Loucy (cell line): ENCODE results near the gene SKI.

Experiments
- H2AFZ ChIP-seq: fragments of 200-600 bp; sonication (generic); 2 replicates; pipeline ENCODE4 v1.6.0; 2016; ENCODE audit warnings: antibody characterized with exemption, mild to moderate bottlenecking, low read length, moderate library complexity
- H3F3A ChIP-seq: fragments of 200-600 bp; 2 replicates; pipeline ENCODE4 v1.6.0; 2016; ENCODE audit warnings: antibody characterized with exemption, low read depth, mild to moderate bottlenecking
- H3K27me3 ChIP-seq: fragments of 200-600 bp; sonication (generic); 2 replicates; pipeline ENCODE4 v1.6.1; 2014; ENCODE audit warnings: low read length, mild to moderate bottlenecking; ENCODE audit not compliant: insufficient read depth, poor library complexity, severe bottlenecking
- H3K36me3 ChIP-seq: fragments of 200-600 bp; sonication (generic); 2 replicates; pipeline ENCODE4 v1.6.1; 2016; ENCODE audit warnings: low read length; ENCODE audit not compliant: insufficient read depth
- H3K4me1 ChIP-seq: fragments of 200-600 bp; sonication (generic); 2 replicates; pipeline ENCODE4 v1.5.1; 2014; ENCODE audit warnings: low read length, mild to moderate bottlenecking; ENCODE audit not compliant: insufficient read depth, poor library complexity, severe bottlenecking
- H3K4me2 ChIP-seq: fragments of 200-600 bp; sonication (generic); 2 replicates; pipeline ENCODE4 v1.6.0; 2014; ENCODE audit warnings: antibody characterized with exemption, low read length, low read depth, mild to moderate bottlenecking; ENCODE audit not compliant: poor library complexity, severe bottlenecking
- H3K4me3 ChIP-seq: fragments of 200-600 bp; sonication (generic); 2 replicates; pipeline ENCODE4 v1.5.1; 2014; ENCODE audit warnings: low read length, mild to moderate bottlenecking, mixed read lengths; ENCODE audit not compliant: poor library complexity, severe bottlenecking
- H3K79me2 ChIP-seq: fragments of 200-600 bp; sonication (generic); 2 replicates; pipeline ENCODE4 v1.6.1; 2014; ENCODE audit warnings: low read length; ENCODE audit not compliant: insufficient read depth
- H3K9ac ChIP-seq: fragments of 200-600 bp; sonication (generic); 2 replicates; pipeline ENCODE4 v1.6.0; 2014; ENCODE audit warnings: mild to moderate bottlenecking, low read depth, low read length, moderate library complexity; ENCODE audit not compliant: poor library complexity, severe bottlenecking
- H3K9me2 ChIP-seq: fragments of 200-600 bp; sonication (generic); replicated peaks from 2 replicates; pipeline ENCODE4 v1.6.1; 2016; ENCODE audit warnings: low read depth, low read length, mixed read lengths
- H3K9me3 ChIP-seq: fragments of 200-600 bp; sonication (generic); 2 replicates; pipeline ENCODE4 v1.6.1; 2014; ENCODE audit warnings: mild to moderate bottlenecking, antibody characterized with exemption, low read length, low read depth; ENCODE audit not compliant: insufficient read depth
- H4K20me1 ChIP-seq: fragments of 200-600 bp; sonication (generic); 2 replicates; pipeline ENCODE4 v1.6.0; 2014; ENCODE audit warnings: antibody characterized with exemption, low read length, mild to moderate bottlenecking; ENCODE audit not compliant: insufficient read depth, poor library complexity, severe bottlenecking
- CTCF ChIP-seq: fragments of 200-600 bp; sonication (generic); conservative IDR thresholded peaks from 2 replicates; pipeline ENCODE4 v1.5.1; 2014; ENCODE audit warnings: mild to moderate bottlenecking, antibody characterized with exemption, low read length
- EZH2phosphoT487 ChIP-seq: fragments of 200-600 bp; IDR thresholded peaks from 2 replicates; pipeline ENCODE4 v1.6.1; 2018; ENCODE audit warnings: antibody characterized with exemption, mild to moderate bottlenecking, moderate library complexity, borderline replicate concordance

SKI gene

GRCh38 chr1:2202008-2202575 is 26.0 kb upstream of the SKI start:
- H3K4me1 ChIP-seq = peaks cover 9% of the 10 kb centered on the region
- H3F3A ChIP-seq = no peaks in the 10 kb centered on the region
- no peaks in the 10 kb centered on the region for H3K79me2 ChIP-seq
- TF ChIP-seq EZH2phosphoT487 (no peak), CTCF (no peak)
- H3K36me3 ChIP-seq = no peaks in the 10 kb centered on the region
- H3K4me2 ChIP-seq = no peak overlapping the region
- H3K9ac ChIP-seq = no peak overlapping the region
- no peaks in the 10 kb centered on the region for H3K9me2 ChIP-seq
- H3K9me3 ChIP-seq = no peaks in the 10 kb centered on the region
- H3K27me3 ChIP-seq = no peaks in the 10 kb centered on the region
- H2AFZ ChIP-seq = no peak overlapping the region
- no peak overlapping the region for H3K4me3 ChIP-seq
- H4K20me1 ChIP-seq = no peaks in the 10 kb centered on the region

- Histone ChIP-seq H3K9me2 (no peaks in the 10 kb centered on the region), H3K9me3 (no peaks in the 10 kb centered on the region), H2AFZ (no peak overlapping the region), H3K27me3 (no peaks in the 10 kb centered on the region), H3K36me3 (no peaks in the 10 kb centered on the region), H3K9ac (no peak overlapping the region), H3K4me2 (no peak overlapping the region), H4K20me1 (no peaks in the 10 kb centered on the region), H3K4me1 (peaks cover 9% of the 10 kb centered on the region), H3K79me2 (no peaks in the 10 kb centered on the region), H3F3A (no peaks in the 10 kb centered on the region), H3K4me3 (no peak overlapping the region)
- TF ChIP-seq CTCF (no peak), EZH2phosphoT487 (no peak)
Observed at GRCh38 chr1:2202843-2203601, 25.1 kb upstream of the SKI start.

- H2AFZ ChIP-seq = no peak overlapping the region
- H3K4me3 ChIP-seq = peak overlapping the region; percentile 51
- H3K4me1 ChIP-seq = peaks cover 9% of the 10 kb centered on the region
- H3K4me2 ChIP-seq = peak overlapping the region; percentile 74
- H3K27me3 ChIP-seq = no peaks in the 10 kb centered on the region
- H3K79me2 ChIP-seq = no peaks in the 10 kb centered on the region
- no peak for TF ChIP-seq EZH2phosphoT487
- TF ChIP-seq CTCF = no peak
- H3K9ac ChIP-seq = no peak overlapping the region
- no peaks in the 10 kb centered on the region for H3K36me3 ChIP-seq
- no peaks in the 10 kb centered on the region for H3K9me3 ChIP-seq
- H3F3A ChIP-seq = no peaks in the 10 kb centered on the region
- no peaks in the 10 kb centered on the region for H4K20me1 ChIP-seq
- no peaks in the 10 kb centered on the region for H3K9me2 ChIP-seq
Observed at GRCh38 chr1:2203671-2204414, 24.3 kb upstream of the SKI start.
